ENCODE measurements around the gene ADAMTS6. TPM values are rescaled to one million over a fixed set of nuclear protein-coding genes. Genes with fewer than 3 reads are reported as not detected.

ADAMTS6 gene
- total and polyA plus RNA-seq, 2 of the 13 experiments (the other 11 are each of a cell fraction or from before 2014, with no cell fraction given), result 3.1 to 8.2 TPM

DNA sequence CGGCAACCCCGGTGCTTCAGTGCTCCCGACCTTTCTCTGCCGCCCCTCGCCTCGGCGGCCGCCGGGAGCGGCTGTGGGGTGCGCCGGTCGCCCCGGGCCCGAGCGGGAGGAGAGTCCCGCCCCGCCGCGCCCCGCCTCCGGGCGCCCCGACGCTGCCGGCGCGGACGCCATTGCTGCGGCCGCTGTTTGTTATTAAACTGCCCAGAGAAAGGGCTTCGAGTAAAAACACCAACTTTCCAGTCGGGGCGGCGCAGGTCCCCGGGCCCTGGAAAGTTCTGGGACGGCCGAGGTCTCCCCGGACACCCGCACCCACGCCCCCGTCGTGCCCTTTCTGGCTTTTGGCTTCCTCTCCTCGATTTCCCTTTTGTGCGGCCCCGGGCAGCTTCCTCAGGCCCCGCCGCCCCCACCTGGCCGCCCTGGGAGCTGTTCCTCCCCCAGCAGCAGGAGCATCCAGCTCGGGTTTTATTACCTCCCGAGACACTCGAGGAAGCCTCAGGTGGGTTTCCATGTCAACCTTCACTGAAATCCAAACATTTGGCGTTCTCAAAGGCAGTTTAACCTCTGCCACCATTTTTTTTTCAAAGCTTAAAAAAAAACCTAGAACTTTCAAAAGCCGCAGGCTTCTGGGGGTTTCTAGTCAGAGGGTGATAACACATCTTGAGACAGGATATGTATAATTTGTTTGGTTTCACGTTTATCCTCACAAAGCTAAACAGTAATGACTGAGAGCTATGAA lies 378.6 kb downstream of the ADAMTS6 start (continued):
- TF ChIP-seq, protein P1, sequence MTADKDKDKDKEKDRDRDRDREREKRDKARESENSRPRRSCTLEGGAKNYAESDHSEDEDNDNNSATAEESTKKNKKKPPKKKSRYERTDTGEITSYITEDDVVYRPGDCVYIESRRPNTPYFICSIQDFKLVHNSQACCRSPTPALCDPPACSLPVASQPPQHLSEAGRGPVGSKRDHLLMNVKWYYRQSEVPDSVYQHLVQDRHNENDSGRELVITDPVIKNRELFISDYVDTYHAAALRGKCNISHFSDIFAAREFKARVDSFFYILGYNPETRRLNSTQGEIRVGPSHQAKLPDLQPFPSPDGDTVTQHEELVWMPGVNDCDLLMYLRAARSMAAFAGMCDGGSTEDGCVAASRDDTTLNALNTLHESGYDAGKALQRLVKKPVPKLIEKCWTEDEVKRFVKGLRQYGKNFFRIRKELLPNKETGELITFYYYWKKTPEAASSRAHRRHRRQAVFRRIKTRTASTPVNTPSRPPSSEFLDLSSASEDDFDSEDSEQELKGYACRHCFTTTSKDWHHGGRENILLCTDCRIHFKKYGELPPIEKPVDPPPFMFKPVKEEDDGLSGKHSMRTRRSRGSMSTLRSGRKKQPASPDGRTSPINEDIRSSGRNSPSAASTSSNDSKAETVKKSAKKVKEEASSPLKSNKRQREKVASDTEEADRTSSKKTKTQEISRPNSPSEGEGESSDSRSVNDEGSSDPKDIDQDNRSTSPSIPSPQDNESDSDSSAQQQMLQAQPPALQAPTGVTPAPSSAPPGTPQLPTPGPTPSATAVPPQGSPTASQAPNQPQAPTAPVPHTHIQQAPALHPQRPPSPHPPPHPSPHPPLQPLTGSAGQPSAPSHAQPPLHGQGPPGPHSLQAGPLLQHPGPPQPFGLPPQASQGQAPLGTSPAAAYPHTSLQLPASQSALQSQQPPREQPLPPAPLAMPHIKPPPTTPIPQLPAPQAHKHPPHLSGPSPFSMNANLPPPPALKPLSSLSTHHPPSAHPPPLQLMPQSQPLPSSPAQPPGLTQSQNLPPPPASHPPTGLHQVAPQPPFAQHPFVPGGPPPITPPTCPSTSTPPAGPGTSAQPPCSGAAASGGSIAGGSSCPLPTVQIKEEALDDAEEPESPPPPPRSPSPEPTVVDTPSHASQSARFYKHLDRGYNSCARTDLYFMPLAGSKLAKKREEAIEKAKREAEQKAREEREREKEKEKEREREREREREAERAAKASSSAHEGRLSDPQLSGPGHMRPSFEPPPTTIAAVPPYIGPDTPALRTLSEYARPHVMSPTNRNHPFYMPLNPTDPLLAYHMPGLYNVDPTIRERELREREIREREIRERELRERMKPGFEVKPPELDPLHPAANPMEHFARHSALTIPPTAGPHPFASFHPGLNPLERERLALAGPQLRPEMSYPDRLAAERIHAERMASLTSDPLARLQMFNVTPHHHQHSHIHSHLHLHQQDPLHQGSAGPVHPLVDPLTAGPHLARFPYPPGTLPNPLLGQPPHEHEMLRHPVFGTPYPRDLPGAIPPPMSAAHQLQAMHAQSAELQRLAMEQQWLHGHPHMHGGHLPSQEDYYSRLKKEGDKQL (CRISPR knock-in tag; IDR thresholded peaks at IDR 0.05; ENCODE audit: low read depth), result no peak
- TF ChIP-seq, protein P2, sequence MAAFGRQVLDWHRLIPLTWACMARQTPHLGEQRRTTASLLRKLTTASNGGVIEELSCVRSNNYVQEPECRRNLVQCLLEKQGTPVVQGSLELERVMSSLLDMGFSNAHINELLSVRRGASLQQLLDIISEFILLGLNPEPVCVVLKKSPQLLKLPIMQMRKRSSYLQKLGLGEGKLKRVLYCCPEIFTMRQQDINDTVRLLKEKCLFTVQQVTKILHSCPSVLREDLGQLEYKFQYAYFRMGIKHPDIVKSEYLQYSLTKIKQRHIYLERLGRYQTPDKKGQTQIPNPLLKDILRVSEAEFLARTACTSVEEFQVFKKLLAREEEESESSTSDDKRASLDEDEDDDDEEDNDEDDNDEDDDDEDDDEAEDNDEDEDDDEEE (CRISPR knock-in tag; IDR thresholded peaks at IDR 0.05), result no peak
- TF ChIP-seq KDM2A (CRISPR knock-in tag; IDR thresholded peaks at IDR 0.05; ENCODE audit: borderline replicate concordance, low read depth), result peak; percentile 52; the same call in 1 of the 2 replicates
- TF ChIP-seq, protein P3, sequence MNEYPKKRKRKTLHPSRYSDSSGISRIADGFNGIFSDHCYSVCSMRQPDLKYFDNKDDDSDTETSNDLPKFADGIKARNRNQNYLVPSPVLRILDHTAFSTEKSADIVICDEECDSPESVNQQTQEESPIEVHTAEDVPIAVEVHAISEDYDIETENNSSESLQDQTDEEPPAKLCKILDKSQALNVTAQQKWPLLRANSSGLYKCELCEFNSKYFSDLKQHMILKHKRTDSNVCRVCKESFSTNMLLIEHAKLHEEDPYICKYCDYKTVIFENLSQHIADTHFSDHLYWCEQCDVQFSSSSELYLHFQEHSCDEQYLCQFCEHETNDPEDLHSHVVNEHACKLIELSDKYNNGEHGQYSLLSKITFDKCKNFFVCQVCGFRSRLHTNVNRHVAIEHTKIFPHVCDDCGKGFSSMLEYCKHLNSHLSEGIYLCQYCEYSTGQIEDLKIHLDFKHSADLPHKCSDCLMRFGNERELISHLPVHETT (CRISPR knock-in tag; conservative IDR thresholded peaks at IDR 0.05), result 0 out of 2 replicates have a peak, but pooled peaks have one; percentile 20
- TF ChIP-seq, protein P4, sequence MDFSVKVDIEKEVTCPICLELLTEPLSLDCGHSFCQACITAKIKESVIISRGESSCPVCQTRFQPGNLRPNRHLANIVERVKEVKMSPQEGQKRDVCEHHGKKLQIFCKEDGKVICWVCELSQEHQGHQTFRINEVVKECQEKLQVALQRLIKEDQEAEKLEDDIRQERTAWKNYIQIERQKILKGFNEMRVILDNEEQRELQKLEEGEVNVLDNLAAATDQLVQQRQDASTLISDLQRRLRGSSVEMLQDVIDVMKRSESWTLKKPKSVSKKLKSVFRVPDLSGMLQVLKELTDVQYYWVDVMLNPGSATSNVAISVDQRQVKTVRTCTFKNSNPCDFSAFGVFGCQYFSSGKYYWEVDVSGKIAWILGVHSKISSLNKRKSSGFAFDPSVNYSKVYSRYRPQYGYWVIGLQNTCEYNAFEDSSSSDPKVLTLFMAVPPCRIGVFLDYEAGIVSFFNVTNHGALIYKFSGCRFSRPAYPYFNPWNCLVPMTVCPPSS (IDR thresholded peaks at IDR 0.05), result no peak
- no peak for TF ChIP-seq CEBPG (CRISPR knock-in tag; IDR thresholded peaks at IDR 0.05)
- no peak for TF ChIP-seq HHEX (CRISPR knock-in tag; IDR thresholded peaks at IDR 0.05)
- TF ChIP-seq NRL (CRISPR knock-in tag; IDR thresholded peaks at IDR 0.05; ENCODE audit: borderline replicate concordance), result 0 out of 2 replicates have a peak, but pooled peaks have one; percentile 34
- peak; percentile 65 for TF ChIP-seq PHF8 (CRISPR knock-in tag; IDR thresholded peaks at IDR 0.05)
- TF ChIP-seq ZNF782 (CRISPR knock-in tag; IDR thresholded peaks at IDR 0.05; ENCODE audit: borderline replicate concordance), result no peak
- TF ChIP-seq SAP130 (CRISPR knock-in tag; IDR thresholded peaks at IDR 0.05; ENCODE audit: low read depth), result 0 out of 2 replicates have a peak, but pooled peaks have one; percentile 22
- TF ChIP-seq, protein P5, sequence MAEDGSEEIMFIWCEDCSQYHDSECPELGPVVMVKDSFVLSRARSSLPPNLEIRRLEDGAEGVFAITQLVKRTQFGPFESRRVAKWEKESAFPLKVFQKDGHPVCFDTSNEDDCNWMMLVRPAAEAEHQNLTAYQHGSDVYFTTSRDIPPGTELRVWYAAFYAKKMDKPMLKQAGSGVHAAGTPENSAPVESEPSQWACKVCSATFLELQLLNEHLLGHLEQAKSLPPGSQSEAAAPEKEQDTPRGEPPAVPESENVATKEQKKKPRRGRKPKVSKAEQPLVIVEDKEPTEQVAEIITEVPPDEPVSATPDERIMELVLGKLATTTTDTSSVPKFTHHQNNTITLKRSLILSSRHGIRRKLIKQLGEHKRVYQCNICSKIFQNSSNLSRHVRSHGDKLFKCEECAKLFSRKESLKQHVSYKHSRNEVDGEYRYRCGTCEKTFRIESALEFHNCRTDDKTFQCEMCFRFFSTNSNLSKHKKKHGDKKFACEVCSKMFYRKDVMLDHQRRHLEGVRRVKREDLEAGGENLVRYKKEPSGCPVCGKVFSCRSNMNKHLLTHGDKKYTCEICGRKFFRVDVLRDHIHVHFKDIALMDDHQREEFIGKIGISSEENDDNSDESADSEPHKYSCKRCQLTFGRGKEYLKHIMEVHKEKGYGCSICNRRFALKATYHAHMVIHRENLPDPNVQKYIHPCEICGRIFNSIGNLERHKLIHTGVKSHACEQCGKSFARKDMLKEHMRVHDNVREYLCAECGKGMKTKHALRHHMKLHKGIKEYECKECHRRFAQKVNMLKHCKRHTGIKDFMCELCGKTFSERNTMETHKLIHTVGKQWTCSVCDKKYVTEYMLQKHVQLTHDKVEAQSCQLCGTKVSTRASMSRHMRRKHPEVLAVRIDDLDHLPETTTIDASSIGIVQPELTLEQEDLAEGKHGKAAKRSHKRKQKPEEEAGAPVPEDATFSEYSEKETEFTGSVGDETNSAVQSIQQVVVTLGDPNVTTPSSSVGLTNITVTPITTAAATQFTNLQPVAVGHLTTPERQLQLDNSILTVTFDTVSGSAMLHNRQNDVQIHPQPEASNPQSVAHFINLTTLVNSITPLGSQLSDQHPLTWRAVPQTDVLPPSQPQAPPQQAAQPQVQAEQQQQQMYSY (CRISPR knock-in tag; IDR thresholded peaks at IDR 0.05), result peak; percentile 97
